GM18508 (cell line): Measurements from ENCODE around the gene URB1.
"Not testable (repeated sequence)": the region's sequence is repeated elsewhere in the genome, so short reads cannot be mapped to it uniquely, and the experiment has no call there.

Experiments used
- ATAC-seq: cut with Tn5 transposase; IDR thresholded peaks from one replicate; pipeline ENCODE4 v1.9.1; 2021; ENCODE audit warnings: moderate number of reproducible peaks; ENCODE audit not compliant: insufficient read depth, unreplicated experiment

The URB1 gene

DNA sequence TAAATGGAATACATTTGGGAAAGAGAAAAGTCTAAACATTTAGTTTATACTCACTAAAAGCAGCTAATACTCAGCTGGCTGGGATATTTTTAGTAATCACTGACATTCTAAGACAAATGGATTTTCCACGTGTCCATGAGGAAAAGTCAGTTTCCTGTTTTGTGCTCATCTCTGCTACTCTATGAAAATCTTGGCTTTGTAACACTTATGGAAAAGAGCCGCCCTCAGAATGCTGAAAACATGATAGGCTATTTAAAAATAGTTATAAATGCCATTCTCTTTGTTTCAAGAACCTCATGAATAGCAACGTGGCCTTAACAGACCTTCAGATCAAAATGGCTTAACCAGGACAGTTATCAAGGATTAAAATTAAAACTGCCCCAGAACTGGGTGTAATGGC is 64.2 kb downstream of the URB1 start:
- no peak for ATAC-seq

GRCh38 chr21:32325706-32326105 is 67.1 kb downstream of the URB1 start:
- no peak for ATAC-seq

DNA sequence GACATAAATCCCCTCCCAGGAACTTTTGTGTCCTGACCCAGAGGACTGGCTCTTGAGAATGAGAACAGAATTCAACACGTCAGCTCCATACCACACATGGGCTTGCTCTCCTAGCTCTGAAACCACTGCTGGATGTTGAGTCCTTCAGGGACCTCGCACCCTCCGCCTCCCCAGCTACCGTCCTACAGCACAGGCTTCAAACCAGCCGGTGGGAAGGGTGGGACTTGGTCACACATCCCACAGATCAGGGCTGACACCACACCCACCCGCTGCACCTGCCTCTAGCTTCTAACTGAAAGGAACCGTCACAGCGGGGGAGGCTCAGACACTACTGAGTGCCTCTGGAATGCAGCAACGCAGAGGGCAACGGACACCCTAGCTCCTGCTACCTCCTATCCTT is 70.1 kb downstream of the URB1 start:
- no peak for ATAC-seq

- ATAC-seq: no peak
These were observed 70.7 kb downstream of the URB1 start for GRCh38 chr21:32322103-32322502.

- ATAC-seq: no peak
These were observed 71.3 kb downstream of the URB1 start for GRCh38 chr21:32321480-32321879.

DNA sequence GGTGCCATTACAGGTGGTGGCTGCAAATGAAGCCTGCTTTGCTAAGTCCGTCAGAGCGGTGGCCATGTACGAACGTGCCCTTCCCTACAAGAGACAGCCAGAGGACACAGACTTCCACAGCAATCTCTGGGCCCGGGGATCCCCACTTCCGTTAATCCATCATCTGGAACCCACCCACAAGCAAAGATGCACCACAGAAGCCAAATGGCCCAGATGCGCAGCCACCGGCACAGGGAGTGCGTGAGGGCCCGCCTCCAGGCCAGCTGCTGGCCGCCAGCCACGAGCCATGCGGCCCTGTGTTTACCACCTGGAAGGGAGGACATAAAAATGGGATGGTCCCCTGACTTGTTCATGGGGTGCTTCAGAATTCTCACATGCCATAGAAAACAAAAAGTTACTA is 72.1 kb downstream of the URB1 start:
- no peak for ATAC-seq

- ATAC-seq: no peak
These were observed 72.8 kb downstream of the URB1 start for GRCh38 chr21:32320059-32320458.

GRCh38 chr21:32319012-32319411 is 73.8 kb downstream of the URB1 start:
- ATAC-seq: no peak

DNA sequence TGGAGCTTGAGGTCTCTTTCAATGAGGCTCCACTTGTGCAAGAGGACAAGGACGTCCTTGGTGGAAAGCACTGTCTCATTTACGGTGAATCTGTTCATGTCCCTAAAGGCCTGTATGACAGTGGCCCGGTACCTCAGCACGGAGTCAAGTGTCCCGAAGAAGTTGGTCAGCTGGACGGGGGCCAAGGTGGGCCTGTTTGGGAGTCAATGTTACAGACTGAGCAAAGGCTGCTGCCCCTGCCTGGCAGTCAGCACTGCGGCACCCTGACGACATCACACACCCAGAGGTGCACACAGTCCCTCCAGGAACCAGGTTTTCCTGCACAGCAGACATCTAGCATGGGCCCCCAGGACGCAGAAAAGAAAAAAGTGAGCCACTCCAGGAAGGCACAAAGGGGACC is 75.1 kb downstream of the URB1 start:
- no peak for ATAC-seq

DNA sequence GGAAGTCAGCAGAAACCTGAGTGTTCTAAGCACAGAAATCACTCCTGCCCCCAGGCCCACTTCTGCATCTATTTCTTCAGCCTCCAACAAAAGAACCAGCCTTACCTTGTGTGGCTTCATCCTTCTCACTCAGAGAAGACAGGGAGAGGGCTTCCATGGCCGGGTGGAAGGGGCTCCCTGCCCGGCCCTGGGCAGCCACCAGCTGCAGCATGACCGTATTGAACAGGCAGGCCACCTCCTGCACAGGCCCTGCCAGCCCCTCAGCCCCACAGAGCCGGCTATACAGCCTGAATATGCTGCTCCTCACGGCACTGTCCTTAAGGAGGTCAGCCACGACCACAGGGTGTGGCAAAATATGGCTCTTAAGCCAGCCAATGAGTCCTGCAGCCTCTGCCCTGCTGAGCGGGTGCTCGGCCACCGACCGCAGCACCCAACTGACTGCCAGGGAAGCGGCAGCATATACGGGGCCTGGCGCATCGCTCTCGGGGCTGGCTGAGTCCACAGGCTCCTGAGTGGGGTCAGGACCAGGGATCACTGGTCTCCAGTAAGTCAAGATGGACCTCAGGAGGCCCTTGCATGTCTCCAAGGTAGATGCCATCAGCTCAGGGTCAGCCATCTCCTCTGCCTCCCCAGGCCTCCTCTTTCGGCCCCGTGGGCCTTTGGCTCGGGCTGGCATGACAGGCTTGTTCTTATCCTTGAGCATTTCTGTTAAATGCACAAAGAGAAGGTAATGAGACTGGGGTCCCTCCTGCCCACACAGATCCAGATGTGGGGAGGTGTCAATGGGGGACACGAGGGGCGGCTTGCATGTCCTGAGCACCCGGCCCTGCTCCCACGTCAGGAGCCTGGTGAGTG is 76.2 kb downstream of the URB1 start:
- ATAC-seq: no peak

DNA sequence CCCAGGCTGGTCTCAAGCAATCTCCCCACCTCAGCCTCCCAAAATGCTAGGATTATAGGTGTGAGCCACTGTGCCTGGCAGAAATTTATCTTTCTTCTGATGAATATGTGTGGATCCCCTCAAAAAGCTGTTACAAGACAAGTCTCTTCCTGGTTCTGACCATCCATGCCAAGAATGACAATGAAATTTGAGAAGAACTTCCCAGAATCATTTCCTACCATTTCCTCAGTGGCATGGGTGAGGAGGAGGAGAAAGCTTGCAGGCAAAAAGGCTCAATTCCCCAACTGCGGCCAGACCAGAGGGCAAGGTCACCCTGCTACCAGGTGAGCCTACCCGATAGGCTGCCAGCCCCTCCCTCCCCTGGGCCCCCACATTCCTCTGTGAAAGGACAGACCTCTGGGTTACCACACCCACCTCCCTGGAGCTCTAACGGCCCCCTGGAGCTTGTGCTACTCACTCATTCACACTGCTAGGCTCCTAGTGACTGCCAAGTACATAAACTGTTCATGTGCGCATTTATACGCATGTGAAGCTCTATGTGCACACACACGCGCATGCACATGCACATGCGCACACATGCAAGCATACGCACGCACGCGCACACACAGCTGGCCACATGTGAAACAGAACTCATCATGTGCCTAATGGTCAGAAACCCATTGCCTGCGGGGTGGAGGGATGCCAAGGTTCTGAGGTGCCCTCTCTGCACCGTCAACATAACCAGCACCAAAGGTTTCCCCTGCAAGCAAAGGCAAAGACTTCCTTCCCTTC is 77.1 kb downstream of the URB1 start:
- ATAC-seq: no peak

GRCh38 chr21:32314806-32315205 is 78.0 kb downstream of the URB1 start:
- ATAC-seq: no peak

DNA sequence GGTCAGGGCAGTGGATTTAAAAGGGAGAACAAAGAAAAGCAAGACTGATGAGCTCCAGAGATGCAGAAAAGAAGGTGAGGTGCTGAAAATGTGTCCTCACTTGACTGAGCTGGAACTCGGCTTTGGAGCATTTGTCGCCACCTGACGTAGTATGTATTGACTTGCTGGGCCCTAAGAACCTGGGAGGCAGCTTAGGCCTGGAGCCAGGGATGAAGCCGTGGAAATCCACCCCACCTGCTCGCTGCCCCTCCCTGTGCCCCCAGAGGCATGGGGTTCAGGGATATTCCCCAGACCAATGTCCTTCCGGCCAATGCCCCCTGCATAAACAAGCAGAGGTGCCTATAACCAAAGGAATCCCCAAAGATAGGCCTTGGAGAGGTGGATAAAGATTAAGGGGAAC is 79.8 kb downstream of the URB1 start:
- ATAC-seq: no peak

DNA sequence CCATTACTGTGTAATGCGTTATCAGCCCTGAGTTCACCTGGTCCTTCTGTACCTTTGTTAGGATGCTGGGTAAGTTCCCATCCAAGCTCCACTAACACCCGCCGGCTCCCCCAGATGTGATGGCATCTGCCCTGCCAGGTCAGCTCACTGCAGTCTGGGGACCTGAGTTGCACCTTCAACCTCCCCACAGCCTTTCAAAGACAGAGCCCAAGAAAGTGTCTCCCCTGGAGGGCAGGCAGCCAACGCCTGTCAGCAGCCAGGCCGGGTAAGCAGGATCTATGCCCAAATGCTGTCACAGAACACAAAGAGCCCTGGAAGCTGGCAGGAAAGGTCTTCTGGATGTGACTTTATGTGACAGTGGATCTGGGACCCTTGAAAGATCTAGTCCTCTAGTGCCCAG is 80.5 kb downstream of the URB1 start:
- no peak for ATAC-seq

DNA sequence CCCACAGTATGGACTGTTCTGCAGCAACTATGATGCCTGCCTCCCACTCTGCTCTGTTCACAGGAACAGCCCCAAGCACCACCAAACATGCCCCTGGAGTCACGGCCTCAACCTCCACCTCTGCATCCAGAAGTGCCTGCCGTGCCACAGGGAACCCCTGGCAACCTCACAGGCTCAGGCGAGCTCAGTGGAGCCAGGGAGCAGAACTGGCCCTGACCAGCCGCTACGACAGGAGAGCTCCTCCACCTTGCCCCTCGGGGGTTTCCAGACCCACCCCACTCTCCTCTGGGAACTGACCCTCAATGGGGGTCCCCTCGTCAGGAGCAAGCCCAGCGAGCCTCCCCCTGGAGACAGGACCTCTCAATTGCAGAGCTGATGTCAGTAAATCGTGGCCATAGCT is 81.2 kb downstream of the URB1 start:
- no peak for ATAC-seq

- not testable (repeated sequence) for ATAC-seq
These were observed 81.8 kb downstream of the URB1 start for GRCh38 chr21:32310976-32311375.

- ATAC-seq: no peak
These were observed 82.8 kb downstream of the URB1 start for GRCh38 chr21:32309906-32310460.

DNA sequence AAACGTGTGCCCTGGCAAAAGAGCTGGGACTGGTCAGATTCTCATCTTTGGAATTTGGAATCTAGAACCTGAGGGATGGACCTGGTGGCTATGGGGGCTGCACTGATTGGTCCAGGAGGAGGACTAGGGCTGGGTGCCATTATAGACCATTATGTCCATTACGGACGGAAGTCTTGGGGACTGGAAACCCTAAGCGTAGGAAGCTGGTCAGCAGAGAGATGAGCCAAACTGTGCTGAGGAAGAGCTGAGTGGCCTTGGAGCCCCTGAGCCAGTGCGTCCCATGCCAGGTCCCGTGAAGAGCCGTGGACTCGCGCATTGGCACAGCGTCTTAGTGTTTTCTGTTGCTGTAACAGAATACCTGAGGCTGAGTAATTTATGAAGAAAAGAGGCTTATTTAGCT is 84.1 kb downstream of the URB1 start:
- no peak for ATAC-seq

DNA sequence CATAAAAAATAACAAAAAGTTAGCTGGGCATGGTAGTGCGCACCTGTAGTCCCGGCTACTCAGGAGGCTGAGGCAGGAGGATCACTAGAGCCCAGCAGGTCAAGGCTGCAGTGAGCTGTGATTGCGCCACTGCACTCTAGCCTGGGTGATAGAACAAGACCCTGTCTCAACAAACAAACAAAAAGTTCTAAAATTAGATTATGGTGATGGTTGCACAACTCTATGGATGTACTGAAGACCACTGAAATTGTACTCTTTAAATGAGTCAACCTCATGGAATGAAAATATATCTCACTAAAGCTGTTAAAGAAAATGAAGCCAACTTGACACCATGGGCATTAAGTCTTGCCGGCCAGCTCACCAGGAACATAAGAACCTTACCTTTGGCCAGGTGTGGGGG is 85.1 kb downstream of the URB1 start:
- ATAC-seq: no peak

DNA sequence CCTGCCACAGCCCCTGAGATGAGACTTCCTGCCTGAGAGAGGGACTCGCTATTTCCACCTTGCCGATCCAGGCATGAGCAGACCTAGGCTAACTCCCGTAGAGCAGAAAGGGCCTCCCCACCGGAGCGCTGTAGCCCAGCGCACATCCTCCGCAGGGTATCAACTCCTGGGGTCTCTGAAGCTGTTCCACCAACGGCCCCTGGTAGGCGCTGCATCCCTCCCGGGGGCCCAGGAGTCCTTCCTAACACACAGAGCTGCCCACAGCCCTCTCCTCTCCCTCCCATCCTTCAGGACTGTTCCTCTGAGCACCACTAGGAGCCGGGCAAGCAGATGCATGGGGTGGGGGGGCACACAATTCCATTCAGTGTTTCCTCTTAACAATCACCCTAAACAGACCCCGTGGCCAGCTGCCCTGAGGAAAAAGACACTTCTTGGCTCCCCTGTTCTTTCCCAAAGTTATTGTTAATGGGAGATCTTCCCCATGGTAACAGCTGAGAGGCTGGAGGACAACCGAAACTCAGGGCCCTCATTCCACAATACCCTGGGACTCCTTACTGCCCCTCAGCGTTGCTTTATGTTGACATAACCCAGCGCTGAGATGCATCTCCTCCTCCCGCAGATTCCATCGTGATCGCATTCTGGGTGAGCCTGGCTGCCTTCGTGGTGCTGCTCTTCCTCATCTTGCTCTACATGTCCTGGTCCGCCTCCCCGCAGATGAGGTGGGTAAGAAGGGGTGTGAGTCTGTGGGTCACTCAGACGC is 86.6 kb downstream of the URB1 start:
- no peak for ATAC-seq

- ATAC-seq: no peak
These were observed 87.8 kb downstream of the URB1 start for GRCh38 chr21:32304998-32305397.
